Rectal smooth muscle tissue (tissue), 1 donor: ENCODE measurements around the gene TMC8.

Source experiments
- H3K27ac ChIP-seq: one replicate; pipeline ENCODE4 v1.7.0; 2013; ENCODE audit warnings: low read depth, low read length, inconsistent platforms
- H3K27me3 ChIP-seq: one replicate; pipeline ENCODE4 v1.7.0; 2013; ENCODE audit warnings: low read length; ENCODE audit not compliant: control insufficient read depth, insufficient read depth
- H3K36me3 ChIP-seq: one replicate; pipeline ENCODE4 v1.7.0; 2013; ENCODE audit warnings: low read length; ENCODE audit not compliant: control insufficient read depth, insufficient read depth
- H3K4me1 ChIP-seq: one replicate; pipeline ENCODE4 v1.7.0; 2013; ENCODE audit warnings: low read length; ENCODE audit not compliant: control insufficient read depth, insufficient read depth
- H3K4me3 ChIP-seq: one replicate; pipeline ENCODE4 v1.7.0; 2013; ENCODE audit warnings: low read length
- H3K9ac ChIP-seq: one replicate; pipeline ENCODE4 v1.7.0; 2013; ENCODE audit warnings: low read length

TMC8 gene

GRCh38 chr17:78103311-78103710, 27.3 kb upstream of the TMC8 start:
- peaks cover 2% of the 10 kb centered on the region for H3K4me1 ChIP-seq
- no peak overlapping the region for H3K27ac ChIP-seq
- H3K9ac ChIP-seq: no peak overlapping the region
- no peaks in the 10 kb centered on the region for H3K27me3 ChIP-seq
- no peak overlapping the region for H3K4me3 ChIP-seq
- peaks cover 11% of the 10 kb centered on the region for H3K36me3 ChIP-seq

- peaks cover 6% of the 10 kb centered on the region for H3K36me3 ChIP-seq
- no peak overlapping the region for H3K9ac ChIP-seq
- no peaks in the 10 kb centered on the region for H3K27me3 ChIP-seq
- no peak overlapping the region for H3K4me3 ChIP-seq
- H3K4me1 ChIP-seq: peaks cover 2% of the 10 kb centered on the region
- H3K27ac ChIP-seq: no peak overlapping the region
Observed at GRCh38 chr17:78104540-78104941, 26.0 kb upstream of the TMC8 start.

- Histone ChIP-seq H3K4me1 (peaks cover 2% of the 10 kb centered on the region), H3K4me3 (no peak overlapping the region), H3K36me3 (peaks cover 2% of the 10 kb centered on the region), H3K27ac (no peak overlapping the region), H3K27me3 (no peaks in the 10 kb centered on the region), H3K9ac (no peak overlapping the region)
Observed at GRCh38 chr17:78105101-78105500, 25.5 kb upstream of the TMC8 start.

- no peak overlapping the region for H3K4me3 ChIP-seq
- H3K27ac ChIP-seq: no peak overlapping the region
- peaks cover 2% of the 10 kb centered on the region for H3K36me3 ChIP-seq
- no peaks in the 10 kb centered on the region for H3K27me3 ChIP-seq
- H3K4me1 ChIP-seq: peaks cover 2% of the 10 kb centered on the region
- no peak overlapping the region for H3K9ac ChIP-seq
Observed at GRCh38 chr17:78105551-78105950, 25.0 kb upstream of the TMC8 start.

- no peak overlapping the region for H3K27ac ChIP-seq
- no peak overlapping the region for H3K9ac ChIP-seq
- peaks cover 2% of the 10 kb centered on the region for H3K4me1 ChIP-seq
- no peaks in the 10 kb centered on the region for H3K27me3 ChIP-seq
- H3K36me3 ChIP-seq: peaks cover 2% of the 10 kb centered on the region
- H3K4me3 ChIP-seq: no peak overlapping the region
Observed at GRCh38 chr17:78106211-78106610, 24.4 kb upstream of the TMC8 start.

- Histone ChIP-seq H3K36me3 (peaks cover 2% of the 10 kb centered on the region), H3K27ac (no peak overlapping the region), H3K27me3 (no peaks in the 10 kb centered on the region), H3K4me3 (no peak overlapping the region), H3K9ac (no peak overlapping the region), H3K4me1 (peaks cover 2% of the 10 kb centered on the region)
Observed at GRCh38 chr17:78107457-78107856, 23.1 kb upstream of the TMC8 start.

GRCh38 chr17:78107976-78108725, 22.4 kb upstream of the TMC8 start:
- Histone ChIP-seq H3K27ac (no peak overlapping the region), H3K27me3 (no peaks in the 10 kb centered on the region), H3K36me3 (peaks cover 2% of the 10 kb centered on the region), H3K4me3 (no peak overlapping the region), H3K9ac (no peak overlapping the region), H3K4me1 (peaks cover 2% of the 10 kb centered on the region)

GRCh38 chr17:78108726-78109488, 21.7 kb upstream of the TMC8 start:
- Histone ChIP-seq H3K4me1 (peaks cover 2% of the 10 kb centered on the region), H3K36me3 (peaks cover 2% of the 10 kb centered on the region), H3K27me3 (no peaks in the 10 kb centered on the region), H3K9ac (no peak overlapping the region), H3K4me3 (no peak overlapping the region), H3K27ac (no peak overlapping the region)

- H3K4me3 ChIP-seq: no peak overlapping the region
- H3K9ac ChIP-seq: no peak overlapping the region
- H3K36me3 ChIP-seq: no peaks in the 10 kb centered on the region
- no peak overlapping the region for H3K27ac ChIP-seq
- peaks cover 2% of the 10 kb centered on the region for H3K4me1 ChIP-seq
- H3K27me3 ChIP-seq: no peaks in the 10 kb centered on the region
Observed at GRCh38 chr17:78109489-78109761, 21.1 kb upstream of the TMC8 start.

- H3K36me3 ChIP-seq: no peaks in the 10 kb centered on the region
Observed at GRCh38 chr17:78110363-78111015, 20.1 kb upstream of the TMC8 start.

GRCh38 chr17:78111016-78111726, 19.4 kb upstream of the TMC8 start:
- Histone ChIP-seq H3K9ac (no peak overlapping the region), H3K27ac (no peak overlapping the region), H3K4me3 (no peak overlapping the region), H3K4me1 (no peaks in the 10 kb centered on the region), H3K36me3 (no peaks in the 10 kb centered on the region), H3K27me3 (no peaks in the 10 kb centered on the region)

More at GRCh38 chr17:78110363-78111015, 20.1 kb upstream of the TMC8 start:
- Histone ChIP-seq H3K27me3 (no peaks in the 10 kb centered on the region), H3K27ac (no peak overlapping the region), H3K4me1 (peaks cover 2% of the 10 kb centered on the region), H3K4me3 (no peak overlapping the region), H3K9ac (no peak overlapping the region)
